GM12801 (cell line): ENCODE results near the gene TCEAL9.

Source experiments
- CTCF ChIP-seq: IDR thresholded peaks from one replicate; pipeline ENCODE4 v1.5.1; 2011; ENCODE audit warnings: control low read depth; ENCODE audit not compliant: insufficient read length; ENCODE audit errors: extremely low read depth

The TCEAL9 gene

GRCh38 chrX:103360916-103361315, 4.6 kb downstream of the TCEAL9 start:
- TF ChIP-seq CTCF, result no peak

- TF ChIP-seq CTCF, result no peak
Observed at GRCh38 chrX:103361798-103362197, 5.5 kb downstream of the TCEAL9 start.

GRCh38 chrX:103362474-103362873, 6.2 kb downstream of the TCEAL9 start:
- TF ChIP-seq CTCF, result no peak

GRCh38 chrX:103363046-103363445, 6.7 kb downstream of the TCEAL9 start:
- no peak for TF ChIP-seq CTCF

GRCh38 chrX:103367502-103367901, 11.2 kb downstream of the TCEAL9 start:
- TF ChIP-seq CTCF, result no peak

- no peak for TF ChIP-seq CTCF
Observed at GRCh38 chrX:103369479-103369878, 13.2 kb downstream of the TCEAL9 start.

GRCh38 chrX:103372886-103373285, 16.6 kb downstream of the TCEAL9 start:
- no peak for TF ChIP-seq CTCF

- no peak for TF ChIP-seq CTCF
Observed at GRCh38 chrX:103373581-103373980, 17.3 kb downstream of the TCEAL9 start.
